Measurements from ENCODE around the gene CD68. TPM values are rescaled to one million over a fixed set of nuclear protein-coding genes. Genes with fewer than 3 reads are reported as not detected.
"Not testable (repeated sequence)": the region's sequence is repeated elsewhere in the genome, so short reads cannot be mapped to it uniquely, and the experiment has no call there.

CD68 gene
- polyA plus RNA-seq, 3 donors = 642 to 884 (median 744) TPM

DNA sequence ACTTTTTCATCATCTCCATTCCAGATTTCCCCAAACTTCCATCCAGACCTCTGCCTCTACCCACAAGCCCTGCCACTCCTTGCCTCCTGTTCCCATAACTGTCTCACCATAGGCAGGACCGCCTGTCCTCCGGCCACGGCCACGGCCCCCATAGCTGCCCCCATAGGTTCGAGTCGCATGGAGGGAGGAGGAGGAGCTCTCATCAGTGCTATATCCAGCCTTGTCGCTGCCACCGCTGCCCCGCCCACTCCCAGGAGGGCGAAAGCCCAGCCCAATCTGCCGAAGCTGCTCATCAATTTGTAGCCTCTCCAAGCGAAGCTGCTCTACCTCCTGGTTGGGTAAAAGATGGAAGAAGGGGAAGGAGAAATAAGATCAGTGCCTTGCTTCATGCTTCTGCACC lies 13.9 kb downstream of the CD68 start:
- H3K9ac ChIP-seq (ENCODE audit: insufficient read depth, low read length, poor library complexity, severe bottlenecking) = no peak overlapping the region
- H3K4me3 Mint-ChIP-seq = no peak overlapping the region
- TF ChIP-seq, protein P1, sequence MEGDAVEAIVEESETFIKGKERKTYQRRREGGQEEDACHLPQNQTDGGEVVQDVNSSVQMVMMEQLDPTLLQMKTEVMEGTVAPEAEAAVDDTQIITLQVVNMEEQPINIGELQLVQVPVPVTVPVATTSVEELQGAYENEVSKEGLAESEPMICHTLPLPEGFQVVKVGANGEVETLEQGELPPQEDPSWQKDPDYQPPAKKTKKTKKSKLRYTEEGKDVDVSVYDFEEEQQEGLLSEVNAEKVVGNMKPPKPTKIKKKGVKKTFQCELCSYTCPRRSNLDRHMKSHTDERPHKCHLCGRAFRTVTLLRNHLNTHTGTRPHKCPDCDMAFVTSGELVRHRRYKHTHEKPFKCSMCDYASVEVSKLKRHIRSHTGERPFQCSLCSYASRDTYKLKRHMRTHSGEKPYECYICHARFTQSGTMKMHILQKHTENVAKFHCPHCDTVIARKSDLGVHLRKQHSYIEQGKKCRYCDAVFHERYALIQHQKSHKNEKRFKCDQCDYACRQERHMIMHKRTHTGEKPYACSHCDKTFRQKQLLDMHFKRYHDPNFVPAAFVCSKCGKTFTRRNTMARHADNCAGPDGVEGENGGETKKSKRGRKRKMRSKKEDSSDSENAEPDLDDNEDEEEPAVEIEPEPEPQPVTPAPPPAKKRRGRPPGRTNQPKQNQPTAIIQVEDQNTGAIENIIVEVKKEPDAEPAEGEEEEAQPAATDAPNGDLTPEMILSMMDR (IDR thresholded peaks at IDR 0.05) = no peak
- H3K27me3 Mint-ChIP-seq (ENCODE audit: low read depth in 3 of 3) = no peaks in the 10 kb centered on the region
- no peaks in the 10 kb centered on the region for H3K9me3 Mint-ChIP-seq
- H3K4me2 ChIP-seq (replicated peaks; ENCODE audit: extremely low read depth, low read length, poor library complexity, severe bottlenecking) = no peak overlapping the region
- H3K27ac ChIP-seq (ENCODE audit: low read depth in 1 of 2, low read length in 2 of 2) = no peak overlapping the region
- no peak for DNase-seq
- peaks cover 77 to 82% of the 10 kb centered on the region in 2 donors for H3K36me3 ChIP-seq (replicated peaks in 1 of 2; ENCODE audit: control insufficient read depth in 1 of 2, insufficient read depth in 2 of 2, low read length in 2 of 2)
- no peaks in the 10 kb centered on the region for H3K9me3 ChIP-seq (replicated peaks in 1 of 2; ENCODE audit: control insufficient read depth in 1 of 2, insufficient read depth in 1 of 2, low read length in 2 of 2)
- no peaks in the 10 kb centered on the region for H3K27me3 ChIP-seq (ENCODE audit: control insufficient read depth in 2 of 2, insufficient read depth in 2 of 2, low read length in 2 of 2)
- H3K36me3 Mint-ChIP-seq = peaks cover 67 to 82% of the 10 kb centered on the region in 2 donors
- no peak overlapping the region for H3K4me3 ChIP-seq (replicated peaks in 1 of 3; ENCODE audit: low read depth in 2 of 3, low read length in 3 of 3)
- no peak overlapping the region for H2AFZ ChIP-seq (ENCODE audit: insufficient read depth, low read depth, low read length, poor library complexity, severe bottlenecking)
- 96% methylated on average over 4 of the region's 12 CpGs for whole genome bisulfite sequencing (ENCODE audit: insufficient coverage)
- intact Hi-C loops (cut with micrococcal nuclease) = no loop called here
- H3K4me1 ChIP-seq (ENCODE audit: control insufficient read depth in 1 of 2, insufficient read depth in 2 of 2, low read length in 2 of 2) = peaks cover 13 to 15% of the 10 kb centered on the region in 2 donors
- peaks cover 9% of the 10 kb centered on the region for H3K79me2 ChIP-seq (ENCODE audit: insufficient read depth, low read length)
- H3K4me1 Mint-ChIP-seq = peaks cover 4% of the 10 kb centered on the region
- peak overlapping the region in 3 of 7 donors; percentile 35 to 83 (median 69) for H3K27ac Mint-ChIP-seq
- peaks cover 14% of the 10 kb centered on the region for H4K20me1 ChIP-seq (ENCODE audit: insufficient read depth, low read length)

DNA sequence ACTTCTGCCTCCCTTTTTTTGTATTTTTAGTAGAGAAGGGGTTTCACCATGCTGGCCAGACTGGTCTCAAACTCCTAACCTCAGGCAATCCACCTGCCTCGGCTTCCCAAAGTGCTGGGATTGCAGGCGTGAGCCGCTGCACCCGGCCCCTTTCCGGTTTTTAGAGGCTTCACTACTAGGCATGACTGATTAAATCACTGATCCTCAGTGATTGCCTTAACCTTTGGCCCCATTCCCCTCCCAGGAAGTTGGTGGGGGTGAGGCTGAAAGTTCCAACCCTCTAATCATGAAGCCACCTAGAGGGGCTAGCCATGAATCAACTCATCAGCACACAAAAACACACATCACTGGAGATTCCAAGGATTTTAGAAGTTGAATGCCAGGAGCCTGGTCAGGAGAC lies 18.1 kb downstream of the CD68 start:
- H3K9me3 ChIP-seq (replicated peaks in 1 of 2; ENCODE audit: control insufficient read depth in 1 of 2, insufficient read depth in 1 of 2, low read length in 2 of 2); H3K27ac ChIP-seq (ENCODE audit: low read depth in 1 of 2, low read length in 2 of 2); intact Hi-C loops (cut with micrococcal nuclease); H3K27me3 ChIP-seq (ENCODE audit: control insufficient read depth in 2 of 2, insufficient read depth in 2 of 2, low read length in 2 of 2); H3K79me2 ChIP-seq (ENCODE audit: insufficient read depth, low read length); DNase-seq; H3K4me1 Mint-ChIP-seq; H3K4me3 ChIP-seq (replicated peaks in 1 of 3; ENCODE audit: low read depth in 2 of 3, low read length in 3 of 3); H3K4me2 ChIP-seq (replicated peaks; ENCODE audit: extremely low read depth, low read length, poor library complexity, severe bottlenecking); H3K4me1 ChIP-seq (ENCODE audit: control insufficient read depth in 1 of 2, insufficient read depth in 2 of 2, low read length in 2 of 2); H3K27me3 Mint-ChIP-seq (ENCODE audit: low read depth in 3 of 3); H3K4me3 Mint-ChIP-seq; H4K20me1 ChIP-seq (ENCODE audit: insufficient read depth, low read length); H3K9me3 Mint-ChIP-seq; H3K9ac ChIP-seq (ENCODE audit: insufficient read depth, low read length, poor library complexity, severe bottlenecking); H2AFZ ChIP-seq (ENCODE audit: insufficient read depth, low read depth, low read length, poor library complexity, severe bottlenecking): not testable (repeated sequence)
- Mint-ChIP-seq H3K36me3 (peaks cover 80 to 97% of the 10 kb centered on the region in 2 donors), H3K27ac (peak overlapping the region in 1 of 7 donors; percentile 37)
- H3K36me3 ChIP-seq (replicated peaks in 1 of 2; ENCODE audit: control insufficient read depth in 1 of 2, insufficient read depth in 2 of 2, low read length in 2 of 2) = peaks cover 85 to 97% of the 10 kb centered on the region in 2 donors
- no CpG with 5 or more reads among the region's 5 CpGs for WGBS (ENCODE audit: insufficient coverage)

Data from CD14-positive monocyte (primary cell).